ENCODE results near the gene JUND. TPM values are rescaled to one million over a fixed set of nuclear protein-coding genes. Genes with fewer than 3 reads are reported as not detected.

The JUND gene
- total and polyA plus RNA-seq, 8 donors = 78.6 to 1,659 (median 323) TPM

DNA sequence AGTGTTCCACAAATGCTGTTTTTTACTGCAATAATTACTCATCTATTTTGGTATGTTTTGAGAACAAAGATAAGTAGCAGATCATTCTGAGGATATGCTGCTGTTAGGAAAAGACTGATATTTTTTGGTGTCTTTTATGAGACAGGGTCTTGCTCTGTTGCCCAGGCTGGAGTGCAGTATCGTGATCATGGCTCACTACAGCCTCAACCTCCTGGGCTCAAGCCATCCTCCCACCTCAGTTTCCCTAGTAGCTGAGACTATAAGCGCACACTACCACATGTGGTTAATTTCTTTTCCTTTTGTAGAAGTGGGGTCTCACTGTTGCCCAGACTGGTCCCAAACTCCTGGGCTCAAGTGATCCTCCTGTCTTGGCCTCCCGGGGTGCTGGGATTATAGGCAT is 32.0 kb upstream of the JUND start:
- Histone ChIP-seq H3K27ac (peak overlapping the region in 3 of 5 donors; percentile 33 to 66 (median 48)), H3K36me3 (peaks cover 22 to 71% (median 60%) of the 10 kb centered on the region in 4 donors), H3K27me3 (no peaks in the 10 kb centered on the region), H3K4me1 (peaks cover 21 to 59% (median 37%) of the 10 kb centered on the region in 4 donors), H3K4me3 (no peak overlapping the region), H3K9me3 (no peaks in the 10 kb centered on the region)
- TF ChIP-seq, protein P1, sequence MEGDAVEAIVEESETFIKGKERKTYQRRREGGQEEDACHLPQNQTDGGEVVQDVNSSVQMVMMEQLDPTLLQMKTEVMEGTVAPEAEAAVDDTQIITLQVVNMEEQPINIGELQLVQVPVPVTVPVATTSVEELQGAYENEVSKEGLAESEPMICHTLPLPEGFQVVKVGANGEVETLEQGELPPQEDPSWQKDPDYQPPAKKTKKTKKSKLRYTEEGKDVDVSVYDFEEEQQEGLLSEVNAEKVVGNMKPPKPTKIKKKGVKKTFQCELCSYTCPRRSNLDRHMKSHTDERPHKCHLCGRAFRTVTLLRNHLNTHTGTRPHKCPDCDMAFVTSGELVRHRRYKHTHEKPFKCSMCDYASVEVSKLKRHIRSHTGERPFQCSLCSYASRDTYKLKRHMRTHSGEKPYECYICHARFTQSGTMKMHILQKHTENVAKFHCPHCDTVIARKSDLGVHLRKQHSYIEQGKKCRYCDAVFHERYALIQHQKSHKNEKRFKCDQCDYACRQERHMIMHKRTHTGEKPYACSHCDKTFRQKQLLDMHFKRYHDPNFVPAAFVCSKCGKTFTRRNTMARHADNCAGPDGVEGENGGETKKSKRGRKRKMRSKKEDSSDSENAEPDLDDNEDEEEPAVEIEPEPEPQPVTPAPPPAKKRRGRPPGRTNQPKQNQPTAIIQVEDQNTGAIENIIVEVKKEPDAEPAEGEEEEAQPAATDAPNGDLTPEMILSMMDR (IDR thresholded peaks at IDR 0.05) = no peak
- TF ChIP-seq POLR2AphosphoS5 (IDR thresholded peaks at IDR 0.05) = no peak
- TF ChIP-seq POLR2A (IDR thresholded peaks at IDR 0.05) = no peak
- no peak for TF ChIP-seq EP300 (IDR thresholded peaks at IDR 0.05)
- no peak for DNase-seq
- WGBS, 5 donors = 87 to 94% (median 91%) methylated on average over 3 of the region's 3 CpGs
- intact Hi-C loops (cut with DNase I; ENCODE audit: low total_unique reads) = no loop called here

DNA sequence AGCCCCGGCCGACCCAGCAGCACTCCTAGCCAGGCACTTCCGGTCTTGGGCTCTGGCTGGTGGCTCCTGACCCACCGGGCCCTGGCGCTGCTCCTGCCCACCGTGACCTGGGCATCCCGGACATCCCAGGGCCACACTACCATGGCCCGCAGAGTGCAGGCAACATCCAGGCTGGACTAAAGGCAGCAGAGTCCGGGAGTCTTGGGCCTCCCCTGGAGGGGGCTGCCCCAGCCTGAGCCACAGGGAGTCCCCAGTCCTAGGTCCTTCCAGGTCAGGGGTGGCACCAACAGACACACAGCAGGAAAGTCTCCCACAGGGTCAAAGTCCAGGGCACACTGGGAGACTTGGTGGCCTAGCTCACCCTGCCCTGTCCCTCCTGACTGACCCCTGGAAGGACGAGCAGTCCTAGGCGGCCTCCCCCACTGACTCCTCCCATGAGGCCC is 30.7 kb upstream of the JUND start:
- TF ChIP-seq POLR2AphosphoS5 (IDR thresholded peaks at IDR 0.05) = no peak
- TF ChIP-seq, protein P1 (IDR thresholded peaks at IDR 0.05) = no peak
- no peak for TF ChIP-seq EP300 (IDR thresholded peaks at IDR 0.05)
- TF ChIP-seq POLR2A (IDR thresholded peaks at IDR 0.05) = no peak
- Histone ChIP-seq H3K27ac (peak overlapping the region in 2 of 5 donors; percentile 9 to 54), H3K9me3 (no peaks in the 10 kb centered on the region), H3K36me3 (peaks cover 33 to 83% (median 73%) of the 10 kb centered on the region in 4 donors), H3K27me3 (no peaks in the 10 kb centered on the region), H3K4me3 (no peak overlapping the region), H3K4me1 (peaks cover 16 to 59% (median 30%) of the 10 kb centered on the region in 4 donors)
- DNase-seq = no peak
- intact Hi-C loops (cut with DNase I; ENCODE audit: low total_unique reads) = no loop called here
- WGBS, 5 donors = 80 to 93% (median 81%) methylated on average over 2 to 11 of the region's 11 CpGs

DNA sequence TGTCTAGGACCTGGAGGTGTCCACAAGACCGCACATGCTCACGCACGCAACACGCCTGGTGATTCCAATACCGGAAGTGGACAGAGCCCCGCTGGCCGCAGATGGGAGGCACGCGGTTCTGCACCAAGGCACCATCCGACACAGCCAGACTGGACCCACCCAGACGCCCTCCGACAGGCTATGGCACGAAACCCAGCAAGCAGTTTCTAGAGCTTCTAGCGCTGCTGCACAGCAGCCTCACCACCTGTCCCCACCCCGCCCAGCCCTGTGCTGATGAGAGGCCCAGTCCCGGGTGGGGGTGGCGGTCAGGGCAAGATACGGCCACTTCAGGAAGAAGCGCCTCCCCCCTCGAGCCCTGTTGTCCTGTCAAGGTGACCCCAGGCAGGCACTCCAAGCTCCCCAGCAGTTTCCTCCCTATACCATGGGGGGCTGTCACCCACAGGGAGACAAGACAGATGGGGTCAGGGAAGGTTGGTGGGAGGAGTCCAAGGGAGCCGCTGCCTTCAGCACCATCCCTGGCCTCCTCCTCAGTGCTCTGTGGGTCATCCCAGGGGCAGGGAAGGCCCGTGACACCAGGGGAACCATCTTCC is 30.2 kb upstream of the JUND start:
- H3K36me3 ChIP-seq = peaks cover 33 to 89% (median 75%) of the 10 kb centered on the region in 4 donors
- H3K4me1 ChIP-seq = peaks cover 17 to 59% (median 32%) of the 10 kb centered on the region in 4 donors
- H3K4me3 ChIP-seq = no peak overlapping the region
- H3K27me3 ChIP-seq = no peaks in the 10 kb centered on the region
- no peaks in the 10 kb centered on the region for H3K9me3 ChIP-seq
- intact Hi-C loops (cut with DNase I; ENCODE audit: low total_unique reads) = no loop called here
- DNase-seq = no peak
- H3K27ac ChIP-seq = peak overlapping the region in 2 of 5 donors; percentile 9 to 63
- 82 to 88% (median 84%) methylated on average over 9 to 22 of the region's 22 CpGs for WGBS, 5 donors
- TF ChIP-seq, protein P1 (IDR thresholded peaks at IDR 0.05) = no peak
- no peak for TF ChIP-seq EP300 (IDR thresholded peaks at IDR 0.05)
- TF ChIP-seq POLR2AphosphoS5 (IDR thresholded peaks at IDR 0.05) = no peak
- TF ChIP-seq POLR2A (IDR thresholded peaks at IDR 0.05) = no peak

DNA sequence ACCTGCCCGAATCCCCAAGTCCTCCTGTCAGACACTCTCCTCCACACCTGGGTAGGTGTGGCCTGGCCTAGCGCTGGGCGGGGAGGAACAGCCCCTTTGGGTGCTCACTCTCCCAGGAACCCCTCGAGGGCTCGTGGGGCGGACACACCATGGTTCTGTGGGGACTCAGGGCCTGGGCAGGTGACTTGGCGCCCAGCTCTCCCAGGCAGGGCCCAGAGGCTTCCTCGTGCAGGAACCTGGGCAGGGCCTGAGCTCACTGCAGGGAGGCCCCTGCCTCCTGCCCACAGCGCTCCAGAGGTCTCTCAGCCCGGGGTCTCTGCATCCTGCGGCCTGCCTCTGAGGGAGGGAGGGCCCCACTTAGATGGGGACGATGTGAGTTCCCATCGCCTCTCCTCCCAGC is 29.5 kb upstream of the JUND start:
- Histone ChIP-seq H3K36me3 (peaks cover 33 to 93% (median 75%) of the 10 kb centered on the region in 4 donors), H3K4me3 (no peak overlapping the region), H3K9me3 (no peaks in the 10 kb centered on the region), H3K27me3 (no peaks in the 10 kb centered on the region), H3K4me1 (peaks cover 23 to 62% (median 37%) of the 10 kb centered on the region in 4 donors), H3K27ac (peak overlapping the region in 3 of 5 donors; percentile 9 to 63 (median 17))
- DNase-seq = no peak
- TF ChIP-seq POLR2AphosphoS5 (IDR thresholded peaks at IDR 0.05) (no peak), EP300 (IDR thresholded peaks at IDR 0.05) (no peak), POLR2A (IDR thresholded peaks at IDR 0.05) (no peak)
- TF ChIP-seq, protein P1 (IDR thresholded peaks at IDR 0.05) = no peak
- WGBS, 5 donors = 66 to 82% (median 75%) methylated on average over 10 to 13 of the region's 13 CpGs
- intact Hi-C loops (cut with DNase I; ENCODE audit: low total_unique reads) = no loop called here

Data from stomach (tissue), 9 donors.